GM12878 (cell line): ENCODE data around the gene TOMT. TPM values are rescaled to one million over a fixed set of nuclear protein-coding genes. Genes with fewer than 3 reads are reported as not detected.

Source experiments
- BCL11A ChIP-seq: IDR thresholded peaks from 2 replicates; pipeline ENCODE4 v1.6.1; 2011; ENCODE audit warnings: low read depth, low read length
- CHD2 ChIP-seq: IDR thresholded peaks from 2 replicates; pipeline ENCODE4 v1.6.1; 2011; ENCODE audit warnings: low read depth, low read length, improper control_type of control experiment, borderline replicate concordance
- CREM ChIP-seq: IDR thresholded peaks from 2 replicates; pipeline ENCODE4 v1.6.1; 2014; ENCODE audit warnings: antibody characterized with exemption, low read depth
- EGR1 ChIP-seq, 2 experiments: IDR thresholded peaks; 1 replicate in 1 of 2; 2 replicates in 1 of 2; pipeline ENCODE4 v1.6.1; 2011 to 2012; ENCODE audit warnings: low read depth in 2 of 2, low read length in 2 of 2, borderline replicate concordance in 1 of 2, mild to moderate bottlenecking in 1 of 2, moderate library complexity in 1 of 2
- FOXK2 ChIP-seq: fragments of 450-650 bp; IDR thresholded peaks from 2 replicates; pipeline ENCODE4 v1.6.1; 2017; ENCODE audit warnings: mild to moderate bottlenecking, moderate library complexity
- GABPA ChIP-seq: IDR thresholded peaks from 2 replicates; pipeline ENCODE4 v1.6.1; 2014; ENCODE audit warnings: antibody characterized with exemption, low read depth, mild to moderate bottlenecking, inconsistent platforms
- MXI1 ChIP-seq: fragments of 150-350 bp; IDR thresholded peaks from 2 replicates; pipeline ENCODE4 v1.6.1; 2011; ENCODE audit warnings: low read depth, mild to moderate bottlenecking, inconsistent platforms, low read length, improper control_type of control experiment
- NBN ChIP-seq: fragments of 450-650 bp; IDR thresholded peaks from 2 replicates; pipeline ENCODE4 v1.6.1; 2016
- NFXL1 ChIP-seq: fragments of 450-650 bp; IDR thresholded peaks from 2 replicates; pipeline ENCODE4 v1.6.1; 2017; ENCODE audit warnings: antibody characterized with exemption, mild to moderate bottlenecking, borderline replicate concordance
- PAX5 ChIP-seq: IDR thresholded peaks from 2 replicates; pipeline ENCODE4 v1.6.1; 2011; ENCODE audit warnings: low read depth, low read length, borderline replicate concordance
- PKNOX1 ChIP-seq: fragments of 450-650 bp; IDR thresholded peaks from 2 replicates; pipeline ENCODE4 v1.6.1; 2016; ENCODE audit warnings: mild to moderate bottlenecking
- POU2F2 ChIP-seq: IDR thresholded peaks from 3 replicates; pipeline ENCODE4 v1.6.1; 2011; ENCODE audit warnings: low read depth, mild to moderate bottlenecking, low read length, borderline replicate concordance
- RAD21 ChIP-seq: IDR thresholded peaks from 2 replicates; pipeline ENCODE4 v1.6.1; 2011; ENCODE audit warnings: mild to moderate bottlenecking, low read depth, low read length, moderate library complexity; ENCODE audit not compliant: insufficient read depth
- RAD51 ChIP-seq: fragments of 450-650 bp; IDR thresholded peaks from 2 replicates; pipeline ENCODE4 v1.6.1; 2016; ENCODE audit warnings: moderate library complexity, mild to moderate bottlenecking, inconsistent platforms
- RFX5 ChIP-seq: IDR thresholded peaks from 2 replicates; pipeline ENCODE4 v1.6.1; 2011; ENCODE audit warnings: low read depth, low read length, improper control_type of control experiment
- SMAD5 ChIP-seq: IDR thresholded peaks from 2 replicates; pipeline ENCODE4 v1.6.1; 2016; ENCODE audit warnings: antibody characterized with exemption, low read depth
- SMARCA5 ChIP-seq: fragments of 450-650 bp; IDR thresholded peaks from 2 replicates; pipeline ENCODE4 v1.6.1; 2017; ENCODE audit warnings: mild to moderate bottlenecking
- SPI1 ChIP-seq: IDR thresholded peaks from 2 replicates; pipeline ENCODE4 v1.6.1; 2011; ENCODE audit warnings: low read depth, mild to moderate bottlenecking, low read length, moderate library complexity, borderline replicate concordance; ENCODE audit not compliant: insufficient read depth
- SREBF2 ChIP-seq: IDR thresholded peaks from 2 replicates; pipeline ENCODE4 v1.6.1; 2012; ENCODE audit warnings: mild to moderate bottlenecking, low read length
- STAT1 ChIP-seq: fragments of 450-650 bp; conservative IDR thresholded peaks from 2 replicates; pipeline ENCODE4 v1.6.1; 2014; ENCODE audit warnings: antibody characterized with exemption, mild to moderate bottlenecking
- TCF7 ChIP-seq: IDR thresholded peaks from 2 replicates; pipeline ENCODE4 v1.6.1; 2014; ENCODE audit warnings: antibody characterized with exemption, borderline replicate concordance
- ZNF384 ChIP-seq: IDR thresholded peaks from 2 replicates; pipeline ENCODE4 v1.6.1; 2012; ENCODE audit warnings: low read depth, mild to moderate bottlenecking, low read length, improper control_type of control experiment, borderline replicate concordance
- polyA plus RNA-seq, 11 experiments: library from polyadenylated mRNA; depleted of rRNA in 4 of 11; unstranded in 6 of 11; stranded (reverse) in 5 of 11; fragments of >200 nt; fragmentation: Nextera tagmentation in 4 of 11; fragmentation: Illumina TruSeq in 1 of 11; extraction: Ambion mirVana in 4 of 11; extraction: Trizol in 1 of 11; gene quantifications; 1 replicate in 1 of 11; 2 replicates in 10 of 11; pipeline versions ENCODE4 v1.2.1 to v1.2.3, GENCODE V29; 2011 to 2016; ENCODE audit warnings: inconsistent platforms in 2 of 11, missing spikeins in 2 of 11, low read depth in 1 of 11
- total RNA-seq, 4 experiments: library from RNA; depleted of rRNA in 3 of 4; stranded (reverse); fragments of >200 nt in 3 of 4; fragmentation: Illumina TruSeq in 1 of 4; extraction: Trizol in 1 of 4; gene quantifications; 2 replicates each; pipeline versions ENCODE4 v1.2.1 to v1.2.3, GENCODE V29; 2013 to 2021
- TF ChIP-seq, protein P1 (sequence below): fragments of 450-650 bp; IDR thresholded peaks from 2 replicates; pipeline ENCODE4 v1.6.1; 2017; ENCODE audit warnings: mild to moderate bottlenecking
- TF ChIP-seq, protein P2 (sequence below): fragments of 450-650 bp; IDR thresholded peaks from 2 replicates; pipeline ENCODE4 v1.6.1; 2017; ENCODE audit warnings: borderline replicate concordance
- TF ChIP-seq, protein P3 (sequence below): fragments of 150-350 bp; IDR thresholded peaks from 2 replicates; pipeline ENCODE4 v1.6.1; 2014; ENCODE audit warnings: mild to moderate bottlenecking, low read depth, low read length

TOMT gene
- total and polyA plus RNA-seq, 10 of the 15 experiments (the other 5 are each of a cell fraction or from before 2014, with no cell fraction given), result not detected

- TF ChIP-seq RAD21 (no peak), SMARCA5 (peak; percentile 9; the same call in 1 of the 2 replicates), MXI1 (peak; percentile 41; the same call in 1 of the 2 replicates), TCF7 (no peak), PAX5 (peak; percentile 76; the same call in 1 of the 2 replicates), POU2F2 (no peak; the same call in 2 of the 3 replicates), EGR1 (IDR thresholded peaks at IDR 0.05; ENCODE audit: borderline replicate concordance in 1 of 2, low read depth in 2 of 2, low read length in 2 of 2) (peak in 1 of 2 experiments; percentile 68; a peak in 1 of 3 replicates), STAT1 (no peak), NBN (no peak), RAD51 (peak; percentile 99), ZNF384 (no peak), NFXL1 (no peak), SPI1 (no peak), RFX5 (no peak), BCL11A (no peak), CHD2 (no peak; the same call in 1 of the 2 replicates), FOXK2 (no peak), GABPA (peak; percentile 74), SMAD5 (no peak), CREM (no peak), PKNOX1 (peak; percentile 54), SREBF2 (no peak)
- TF ChIP-seq, protein P1, sequence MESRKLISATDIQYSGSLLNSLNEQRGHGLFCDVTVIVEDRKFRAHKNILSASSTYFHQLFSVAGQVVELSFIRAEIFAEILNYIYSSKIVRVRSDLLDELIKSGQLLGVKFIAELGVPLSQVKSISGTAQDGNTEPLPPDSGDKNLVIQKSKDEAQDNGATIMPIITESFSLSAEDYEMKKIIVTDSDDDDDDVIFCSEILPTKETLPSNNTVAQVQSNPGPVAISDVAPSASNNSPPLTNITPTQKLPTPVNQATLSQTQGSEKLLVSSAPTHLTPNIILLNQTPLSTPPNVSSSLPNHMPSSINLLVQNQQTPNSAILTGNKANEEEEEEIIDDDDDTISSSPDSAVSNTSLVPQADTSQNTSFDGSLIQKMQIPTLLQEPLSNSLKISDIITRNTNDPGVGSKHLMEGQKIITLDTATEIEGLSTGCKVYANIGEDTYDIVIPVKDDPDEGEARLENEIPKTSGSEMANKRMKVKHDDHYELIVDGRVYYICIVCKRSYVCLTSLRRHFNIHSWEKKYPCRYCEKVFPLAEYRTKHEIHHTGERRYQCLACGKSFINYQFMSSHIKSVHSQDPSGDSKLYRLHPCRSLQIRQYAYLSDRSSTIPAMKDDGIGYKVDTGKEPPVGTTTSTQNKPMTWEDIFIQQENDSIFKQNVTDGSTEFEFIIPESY, result no peak
- TF ChIP-seq, protein P2, sequence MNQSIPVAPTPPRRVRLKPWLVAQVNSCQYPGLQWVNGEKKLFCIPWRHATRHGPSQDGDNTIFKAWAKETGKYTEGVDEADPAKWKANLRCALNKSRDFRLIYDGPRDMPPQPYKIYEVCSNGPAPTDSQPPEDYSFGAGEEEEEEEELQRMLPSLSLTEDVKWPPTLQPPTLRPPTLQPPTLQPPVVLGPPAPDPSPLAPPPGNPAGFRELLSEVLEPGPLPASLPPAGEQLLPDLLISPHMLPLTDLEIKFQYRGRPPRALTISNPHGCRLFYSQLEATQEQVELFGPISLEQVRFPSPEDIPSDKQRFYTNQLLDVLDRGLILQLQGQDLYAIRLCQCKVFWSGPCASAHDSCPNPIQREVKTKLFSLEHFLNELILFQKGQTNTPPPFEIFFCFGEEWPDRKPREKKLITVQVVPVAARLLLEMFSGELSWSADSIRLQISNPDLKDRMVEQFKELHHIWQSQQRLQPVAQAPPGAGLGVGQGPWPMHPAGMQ, result no peak
- TF ChIP-seq, protein P3, sequence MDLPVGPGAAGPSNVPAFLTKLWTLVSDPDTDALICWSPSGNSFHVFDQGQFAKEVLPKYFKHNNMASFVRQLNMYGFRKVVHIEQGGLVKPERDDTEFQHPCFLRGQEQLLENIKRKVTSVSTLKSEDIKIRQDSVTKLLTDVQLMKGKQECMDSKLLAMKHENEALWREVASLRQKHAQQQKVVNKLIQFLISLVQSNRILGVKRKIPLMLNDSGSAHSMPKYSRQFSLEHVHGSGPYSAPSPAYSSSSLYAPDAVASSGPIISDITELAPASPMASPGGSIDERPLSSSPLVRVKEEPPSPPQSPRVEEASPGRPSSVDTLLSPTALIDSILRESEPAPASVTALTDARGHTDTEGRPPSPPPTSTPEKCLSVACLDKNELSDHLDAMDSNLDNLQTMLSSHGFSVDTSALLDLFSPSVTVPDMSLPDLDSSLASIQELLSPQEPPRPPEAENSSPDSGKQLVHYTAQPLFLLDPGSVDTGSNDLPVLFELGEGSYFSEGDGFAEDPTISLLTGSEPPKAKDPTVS, result no peak
Measured at GRCh38 chr11:72102946-72103753, 2.6 kb upstream of the TOMT start, which contains the start of gene LAMTOR1 (continued).
